ENCODE measurements around the gene CRYGB.
"Not testable (repeated sequence)": the region's sequence is repeated elsewhere in the genome, so short reads cannot be mapped to it uniquely, and the experiment has no call there.

CRYGB gene

GRCh38 chr2:208148803-208149202 lies 2.8 kb upstream of the CRYGB start:
- FAIRE-seq, result no peak

- FAIRE-seq, result no peak
Measured at GRCh38 chr2:208147759-208148158, 1.8 kb upstream of the CRYGB start.

DNA sequence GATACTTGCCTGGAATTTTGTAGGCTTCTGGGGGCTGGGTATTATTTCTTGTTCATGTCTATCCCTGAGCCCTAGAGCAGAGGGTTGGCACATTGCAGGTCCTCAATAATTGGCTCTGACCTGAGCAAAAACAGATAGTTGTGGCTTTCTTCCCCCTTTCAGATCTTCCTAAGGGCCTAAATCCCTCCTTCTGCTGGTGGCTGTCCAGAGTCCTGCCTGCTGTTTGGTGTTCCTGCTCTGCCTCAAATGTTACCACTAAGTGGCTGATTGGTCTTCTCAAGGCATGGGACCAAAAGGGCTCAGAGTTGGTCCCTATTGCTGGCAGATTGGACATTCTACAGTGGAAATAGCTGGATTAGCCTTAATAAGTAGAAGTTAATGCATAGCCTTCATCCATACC lies 1.1 kb upstream of the CRYGB start:
- FAIRE-seq, result no peak

DNA sequence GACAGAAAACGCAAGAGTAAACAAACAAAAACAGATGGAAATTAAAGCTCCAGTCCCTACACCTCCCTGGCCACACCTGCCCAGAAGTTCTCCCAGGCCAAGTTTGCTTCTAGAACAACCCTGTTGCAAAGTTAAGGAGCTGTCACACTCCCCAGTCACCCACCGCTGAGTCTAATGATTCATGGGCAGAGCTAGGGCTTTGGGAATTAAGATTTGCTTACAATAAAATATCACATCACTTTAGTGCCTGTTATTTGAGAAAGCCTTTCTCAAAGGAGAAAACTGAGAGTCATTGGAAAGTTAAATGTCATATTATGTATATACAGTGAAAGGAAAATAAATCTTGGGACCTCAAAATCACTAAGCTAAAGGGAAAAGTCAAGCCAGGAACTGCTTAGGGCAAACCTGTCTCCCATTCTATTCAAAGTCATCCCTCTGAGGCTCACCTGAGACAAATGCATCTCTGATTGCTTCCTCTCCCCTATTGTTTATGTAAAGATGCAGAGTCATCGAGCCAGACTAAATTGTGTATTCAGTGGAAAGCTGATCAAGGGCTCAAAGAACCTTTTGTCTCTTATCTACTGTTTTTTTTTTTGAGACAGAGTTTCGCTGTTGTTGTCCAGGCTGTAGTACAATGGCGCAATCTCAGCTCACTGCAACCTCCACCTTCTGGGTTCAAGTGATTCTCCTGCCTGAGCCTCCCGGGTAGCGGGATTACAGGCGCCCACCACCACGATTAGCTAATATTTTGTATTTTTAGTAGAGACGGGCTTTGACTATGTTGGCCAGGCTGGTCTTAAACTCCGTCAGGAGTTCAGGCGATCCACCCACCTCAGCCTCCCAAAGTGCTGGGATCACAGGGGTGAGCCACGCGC lies 2.8 kb downstream of the CRYGB start:
- no peak for FAIRE-seq

DNA sequence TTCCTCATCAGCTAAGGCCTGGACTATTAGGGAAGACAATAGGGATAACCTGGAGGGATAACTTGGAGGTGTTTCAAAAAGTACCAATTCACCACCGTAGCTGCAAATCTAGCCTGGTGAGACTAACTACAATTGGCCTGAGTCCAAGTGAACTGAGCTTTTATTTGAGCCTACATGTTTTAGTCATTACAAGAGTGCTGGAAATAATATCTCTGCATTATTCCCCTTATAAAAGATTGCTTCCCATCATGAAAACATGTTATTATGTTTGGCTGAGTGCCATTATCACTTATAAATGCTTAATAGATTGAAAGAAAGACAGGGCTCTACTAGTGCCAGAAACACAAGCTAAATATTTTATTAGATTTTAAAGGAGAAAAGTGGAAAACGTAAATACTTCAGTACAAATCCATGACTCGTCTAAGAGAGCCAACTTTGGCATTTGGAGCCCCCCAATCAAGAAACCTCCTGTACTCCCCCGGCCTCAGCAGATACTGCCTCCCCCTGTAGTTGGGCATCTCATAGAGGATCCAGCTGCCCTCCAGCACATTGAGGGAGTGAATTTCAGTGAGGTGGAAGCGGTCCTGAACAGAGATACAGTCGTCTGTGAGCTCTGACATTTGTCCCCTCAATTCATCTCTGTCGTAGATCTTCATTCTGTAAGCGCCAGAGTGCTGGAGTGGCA lies 3.6 kb downstream of the CRYGB start:
- no peak for FAIRE-seq

- FAIRE-seq, result no peak
Measured at GRCh38 chr2:208139447-208139846, 6.5 kb downstream of the CRYGB start.

GRCh38 chr2:208138334-208138733 lies 7.6 kb downstream of the CRYGB start:
- FAIRE-seq, result not testable (repeated sequence)

- FAIRE-seq, result no peak
Measured at GRCh38 chr2:208136716-208137094, 9.3 kb downstream of the CRYGB start.

GRCh38 chr2:208135794-208136715 lies 9.9 kb downstream of the CRYGB start:
- peak; percentile 80 for FAIRE-seq

GRCh38 chr2:208134928-208135586 lies 10.9 kb downstream of the CRYGB start:
- FAIRE-seq, result no peak

- no peak for FAIRE-seq
Measured at GRCh38 chr2:208130712-208131110, 15.2 kb downstream of the CRYGB start.

- FAIRE-seq, result no peak
Measured at GRCh38 chr2:208129744-208130711, 15.9 kb downstream of the CRYGB start, which contains the start of gene CRYGC. TSS of gene CRYGC (minus strand) at chr2:208129828. CDS start at chr2:208129792, 36 bp downstream.

- no peak for FAIRE-seq
Measured at GRCh38 chr2:208128136-208128535, 17.8 kb downstream of the CRYGB start.

DNA sequence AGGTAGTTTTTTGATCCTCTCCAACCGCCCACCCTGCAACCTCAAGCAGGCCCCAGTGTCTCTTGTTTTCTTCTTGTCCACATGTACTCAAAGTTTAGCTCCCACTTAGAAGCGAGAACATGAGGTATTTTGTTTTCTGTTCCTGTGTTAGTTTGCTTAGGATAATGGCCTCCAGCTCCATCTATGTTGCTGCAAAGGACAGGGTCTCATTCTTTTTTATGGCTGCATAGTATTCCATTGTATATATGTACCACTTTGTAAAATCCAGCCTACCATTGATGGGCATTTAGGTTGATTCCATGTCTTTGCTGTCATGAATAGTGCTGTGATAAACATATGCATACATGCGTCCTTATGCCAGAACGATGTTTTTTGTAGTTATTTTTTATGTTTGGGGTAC lies 18.9 kb downstream of the CRYGB start:
- no peak for FAIRE-seq

- FAIRE-seq, result no peak
Measured at GRCh38 chr2:208125251-208125650, 20.7 kb downstream of the CRYGB start.

GRCh38 chr2:208124013-208124715 lies 21.8 kb downstream of the CRYGB start, which contains the start of gene CRYGD:
TSS of gene CRYGD (minus strand) at chr2:208124524. CDS start at chr2:208124473, 51 bp downstream.
- not testable (repeated sequence) for FAIRE-seq

DNA sequence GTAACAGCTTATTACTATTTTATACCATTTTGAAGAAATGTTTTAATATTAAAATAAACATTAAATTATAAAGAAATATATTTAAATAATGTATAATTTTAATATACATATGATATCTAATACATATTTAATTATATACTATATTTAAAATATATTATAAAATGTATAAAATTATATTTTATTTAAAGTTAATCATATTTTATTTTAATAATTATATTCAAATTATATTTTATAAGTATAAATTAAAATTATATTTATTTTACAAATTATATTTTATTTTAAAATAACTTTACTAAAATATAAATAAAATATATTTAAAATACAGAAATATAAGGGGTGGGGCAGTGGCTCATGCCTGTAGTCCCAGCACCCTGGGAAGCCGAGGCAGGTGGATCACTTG lies 23.7 kb downstream of the CRYGB start:
- FAIRE-seq, result no peak

DNA sequence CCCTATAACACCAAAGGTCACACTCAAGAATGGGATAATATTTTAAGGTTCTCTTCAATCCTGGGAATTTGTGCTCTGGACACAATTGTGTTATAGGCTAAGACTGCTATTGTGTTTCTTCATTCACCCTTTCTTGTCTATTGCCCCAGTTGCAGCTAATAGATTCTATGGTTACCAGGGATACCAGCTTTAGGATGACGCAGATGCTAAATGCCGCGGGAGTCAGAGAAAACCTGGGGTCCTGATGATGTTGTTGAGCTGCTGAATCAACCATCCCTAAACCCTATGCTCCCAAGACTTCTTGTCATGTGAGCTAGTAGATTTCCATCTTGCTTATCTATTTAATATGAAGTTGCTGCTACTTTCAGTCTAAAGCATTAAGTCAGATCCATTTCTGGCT lies 27.0 kb downstream of the CRYGB start:
- no peak for FAIRE-seq

- not testable (repeated sequence) for FAIRE-seq
Measured at GRCh38 chr2:208117390-208117789, 28.6 kb downstream of the CRYGB start.

DNA sequence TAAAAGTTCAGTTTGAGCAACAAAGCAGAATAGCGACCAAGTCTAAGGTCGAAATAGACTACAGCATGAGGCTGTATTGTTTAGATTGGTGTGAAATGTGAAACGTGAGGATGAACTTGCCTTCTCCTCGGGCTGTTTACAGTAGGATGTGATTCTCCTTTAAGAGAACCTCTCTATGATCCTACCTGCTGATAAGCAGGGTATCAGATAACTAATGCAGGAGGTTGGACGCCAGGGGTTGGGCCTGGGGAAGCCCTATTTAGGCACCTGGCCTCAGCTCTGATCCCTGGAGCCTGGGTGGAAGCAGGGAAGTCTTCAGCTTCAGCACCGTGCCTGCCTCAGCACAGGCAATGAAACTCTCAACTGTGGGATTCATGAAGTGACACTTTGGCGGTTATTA lies 33.0 kb downstream of the CRYGB start:
- no peak for FAIRE-seq
